Measurements from ENCODE around the gene ROBO1. TPM values are rescaled to one million over a fixed set of nuclear protein-coding genes. Genes with fewer than 3 reads are reported as not detected.

Gene ROBO1
- total RNA-seq, 1 donor from 2014 or later, result 31.7 TPM

DNA sequence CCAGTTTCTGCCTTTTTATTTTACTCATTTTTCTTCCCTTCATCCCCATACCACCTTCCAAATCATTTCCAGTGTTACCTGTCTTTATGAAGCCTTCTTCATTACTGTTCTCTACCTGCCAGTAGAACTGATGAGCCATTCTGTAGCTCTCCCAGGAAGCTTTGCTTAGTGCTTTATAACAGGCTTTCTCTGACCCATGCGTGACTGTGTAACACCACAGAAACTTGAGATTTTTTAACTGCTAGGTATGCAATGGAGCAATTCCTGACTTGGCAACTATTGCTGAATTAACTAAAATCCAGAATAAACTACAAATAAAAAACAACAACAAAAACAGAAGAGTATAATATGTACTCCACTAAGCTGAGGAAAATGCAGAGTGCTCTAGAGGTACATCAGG is 289.2 kb downstream of the ROBO1 start:
- Histone ChIP-seq H3K36me3 (ENCODE audit: control insufficient read depth, insufficient read depth, low read length) (no peaks in the 10 kb centered on the region), H3K27me3 (ENCODE audit: control insufficient read depth, insufficient read depth, low read length) (no peaks in the 10 kb centered on the region), H3K4me3 (ENCODE audit: low read depth, low read length) (no peak overlapping the region)
- DNase-seq (ENCODE audit: low read depth), result no peak
- TF ChIP-seq, protein P1, sequence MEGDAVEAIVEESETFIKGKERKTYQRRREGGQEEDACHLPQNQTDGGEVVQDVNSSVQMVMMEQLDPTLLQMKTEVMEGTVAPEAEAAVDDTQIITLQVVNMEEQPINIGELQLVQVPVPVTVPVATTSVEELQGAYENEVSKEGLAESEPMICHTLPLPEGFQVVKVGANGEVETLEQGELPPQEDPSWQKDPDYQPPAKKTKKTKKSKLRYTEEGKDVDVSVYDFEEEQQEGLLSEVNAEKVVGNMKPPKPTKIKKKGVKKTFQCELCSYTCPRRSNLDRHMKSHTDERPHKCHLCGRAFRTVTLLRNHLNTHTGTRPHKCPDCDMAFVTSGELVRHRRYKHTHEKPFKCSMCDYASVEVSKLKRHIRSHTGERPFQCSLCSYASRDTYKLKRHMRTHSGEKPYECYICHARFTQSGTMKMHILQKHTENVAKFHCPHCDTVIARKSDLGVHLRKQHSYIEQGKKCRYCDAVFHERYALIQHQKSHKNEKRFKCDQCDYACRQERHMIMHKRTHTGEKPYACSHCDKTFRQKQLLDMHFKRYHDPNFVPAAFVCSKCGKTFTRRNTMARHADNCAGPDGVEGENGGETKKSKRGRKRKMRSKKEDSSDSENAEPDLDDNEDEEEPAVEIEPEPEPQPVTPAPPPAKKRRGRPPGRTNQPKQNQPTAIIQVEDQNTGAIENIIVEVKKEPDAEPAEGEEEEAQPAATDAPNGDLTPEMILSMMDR (IDR thresholded peaks at IDR 0.05; ENCODE audit: insufficient read depth, low read length, poor library complexity, severe bottlenecking), result no peak

- DNase-seq (ENCODE audit: low read depth), result no peak
- no peaks in the 10 kb centered on the region for H3K36me3 ChIP-seq (ENCODE audit: control insufficient read depth, insufficient read depth, low read length)
- H3K27me3 ChIP-seq (ENCODE audit: control insufficient read depth, insufficient read depth, low read length), result no peaks in the 10 kb centered on the region
- H3K4me3 ChIP-seq (ENCODE audit: low read depth, low read length), result no peak overlapping the region
- TF ChIP-seq, protein P1 (IDR thresholded peaks at IDR 0.05; ENCODE audit: insufficient read depth, low read length, poor library complexity, severe bottlenecking), result no peak
Observed at GRCh38 chr3:79477242-79477641, 290.6 kb downstream of the ROBO1 start.

DNA sequence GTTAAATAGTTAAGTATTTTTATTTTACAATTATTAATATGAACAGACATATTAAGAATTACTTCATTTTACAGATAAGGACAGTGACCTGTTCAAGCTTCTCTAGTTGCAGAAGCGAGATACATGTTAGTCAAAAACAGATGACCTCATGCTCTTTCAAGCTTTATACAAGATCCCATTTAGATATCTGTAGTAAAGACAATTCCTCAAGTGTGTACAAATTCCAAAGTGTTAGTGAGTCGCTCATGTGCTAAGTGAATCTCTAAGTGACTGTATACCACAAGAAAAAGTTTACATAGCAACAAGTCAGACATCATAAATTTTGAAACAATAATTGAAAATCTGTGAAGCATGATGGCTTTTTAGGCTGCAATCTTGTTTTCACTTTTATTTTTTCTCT is 293.8 kb downstream of the ROBO1 start:
- H3K4me3 ChIP-seq (ENCODE audit: low read depth, low read length), result no peak overlapping the region
- TF ChIP-seq, protein P1 (IDR thresholded peaks at IDR 0.05; ENCODE audit: insufficient read depth, low read length, poor library complexity, severe bottlenecking), result no peak
- no peaks in the 10 kb centered on the region for H3K36me3 ChIP-seq (ENCODE audit: control insufficient read depth, insufficient read depth, low read length)
- H3K27me3 ChIP-seq (ENCODE audit: control insufficient read depth, insufficient read depth, low read length), result no peaks in the 10 kb centered on the region
- DNase-seq (ENCODE audit: low read depth), result peak; percentile 26

DNA sequence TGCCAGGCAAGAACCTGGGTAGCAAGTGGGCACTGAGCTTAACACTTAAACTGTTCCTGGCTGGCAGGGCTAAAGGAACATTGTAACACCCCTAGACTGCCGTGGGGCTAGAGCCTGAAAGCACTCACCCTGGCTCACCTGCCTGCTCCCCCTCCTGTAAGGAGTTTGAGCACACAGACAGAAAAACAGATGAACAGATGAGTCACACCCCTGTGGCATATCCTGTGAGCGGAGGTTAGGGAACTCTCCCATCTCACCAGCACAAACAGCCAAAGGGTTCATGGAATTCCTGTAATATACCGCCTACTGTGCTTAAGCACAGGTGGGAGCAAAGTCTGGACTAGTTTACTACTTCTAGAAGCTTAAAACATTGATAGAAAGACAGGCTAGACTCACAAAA is 300.1 kb downstream of the ROBO1 start:
- DNase-seq (ENCODE audit: low read depth), result peak; percentile 39
- H3K27me3 ChIP-seq (ENCODE audit: control insufficient read depth, insufficient read depth, low read length), result no peaks in the 10 kb centered on the region
- H3K4me3 ChIP-seq (ENCODE audit: low read depth, low read length), result no peak overlapping the region
- no peaks in the 10 kb centered on the region for H3K36me3 ChIP-seq (ENCODE audit: control insufficient read depth, insufficient read depth, low read length)
- TF ChIP-seq, protein P1 (IDR thresholded peaks at IDR 0.05; ENCODE audit: insufficient read depth, low read length, poor library complexity, severe bottlenecking), result no peak

DNA sequence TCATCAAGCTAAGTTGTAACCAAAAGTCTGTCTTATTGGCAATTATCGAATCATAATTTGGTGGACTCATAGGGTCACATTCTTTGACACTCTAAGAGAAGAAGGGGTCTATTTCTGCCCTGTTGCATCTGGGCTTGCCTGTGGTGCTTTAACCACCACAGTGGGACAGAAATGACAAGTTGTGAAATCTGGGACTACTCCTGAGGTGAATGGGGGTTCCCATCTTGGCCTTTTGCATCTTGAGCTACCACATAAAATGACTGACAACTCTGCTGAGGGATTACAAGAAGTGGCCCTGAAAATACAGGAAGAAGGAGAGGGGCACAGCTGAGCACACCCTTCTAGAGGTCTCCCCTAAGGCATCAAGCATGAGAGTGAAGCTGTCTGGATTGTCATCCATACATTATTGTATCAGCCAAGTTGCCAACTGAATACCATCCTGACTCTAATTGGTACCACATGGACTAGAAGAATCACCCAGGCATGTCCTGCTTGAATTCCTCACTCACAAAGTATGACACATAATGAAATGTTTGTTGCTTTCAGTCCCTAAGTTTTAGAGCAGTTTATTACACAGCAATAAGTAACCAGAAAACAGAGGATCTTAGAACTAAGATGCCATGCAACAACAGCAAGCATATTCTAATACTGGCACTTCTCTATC is 306.5 kb downstream of the ROBO1 start:
- Histone ChIP-seq H3K36me3 (ENCODE audit: control insufficient read depth, insufficient read depth, low read length) (no peaks in the 10 kb centered on the region), H3K4me3 (ENCODE audit: low read depth, low read length) (no peak overlapping the region), H3K27me3 (ENCODE audit: control insufficient read depth, insufficient read depth, low read length) (no peaks in the 10 kb centered on the region)
- peak; percentile 39 for DNase-seq (ENCODE audit: low read depth)
- TF ChIP-seq, protein P1 (IDR thresholded peaks at IDR 0.05; ENCODE audit: insufficient read depth, low read length, poor library complexity, severe bottlenecking), result no peak

GRCh38 chr3:79453600-79453999 is 314.2 kb downstream of the ROBO1 start:
- no peaks in the 10 kb centered on the region for H3K27me3 ChIP-seq (ENCODE audit: control insufficient read depth, insufficient read depth, low read length)
- TF ChIP-seq, protein P1 (IDR thresholded peaks at IDR 0.05; ENCODE audit: insufficient read depth, low read length, poor library complexity, severe bottlenecking), result no peak

More at GRCh38 chr3:79453600-79453999, 314.2 kb downstream of the ROBO1 start:
- H3K4me3 ChIP-seq (ENCODE audit: low read depth, low read length), result no peak overlapping the region
- no peaks in the 10 kb centered on the region for H3K36me3 ChIP-seq (ENCODE audit: control insufficient read depth, insufficient read depth, low read length)
- DNase-seq (ENCODE audit: low read depth), result no peak
